T-helper 22 cell (primary cell): ENCODE measurements around the gene FBXO11.

ENCODE experiments used
- DNase-seq: peaks from one replicate; pipeline ENCODE4 v3.0.0-alpha.2; 2020; ENCODE audit warnings: low read depth

FBXO11 gene

GRCh38 chr2:47783486-47784351 is 122.6 kb downstream of the FBXO11 start:
- peak; percentile 75 for DNase-seq

- peak; percentile 80 for DNase-seq
Measured at GRCh38 chr2:47782671-47783485, 123.4 kb downstream of the FBXO11 start, which contains the start of gene MSH6. Gene MSH6 (plus strand): TSS chr2:47783145. CDS start chr2:47783234, 89 bp downstream.

- no peak for DNase-seq
Measured at GRCh38 chr2:47782381-47782670, 124.0 kb downstream of the FBXO11 start.

GRCh38 chr2:47779426-47779790 is 126.9 kb downstream of the FBXO11 start:
- DNase-seq: no peak

- DNase-seq: no peak
Measured at GRCh38 chr2:47778698-47779425, 127.4 kb downstream of the FBXO11 start.

- DNase-seq: no peak
Measured at GRCh38 chr2:47777277-47777937, 128.9 kb downstream of the FBXO11 start.

- no peak for DNase-seq
Measured at GRCh38 chr2:47774567-47774966, 131.7 kb downstream of the FBXO11 start.

GRCh38 chr2:47772343-47772742 is 134.0 kb downstream of the FBXO11 start:
- DNase-seq: no peak

- no peak for DNase-seq
Measured at GRCh38 chr2:47771211-47771610, 135.1 kb downstream of the FBXO11 start.

- DNase-seq: no peak
Measured at GRCh38 chr2:47769318-47769717, 137.0 kb downstream of the FBXO11 start.

- peak; percentile 24 for DNase-seq
Measured at GRCh38 chr2:47767880-47768609, 138.3 kb downstream of the FBXO11 start.

- no peak for DNase-seq
Measured at GRCh38 chr2:47767497-47767844, 138.8 kb downstream of the FBXO11 start.

GRCh38 chr2:47751856-47752414 is 154.4 kb downstream of the FBXO11 start:
- DNase-seq: no peak

- DNase-seq: no peak
Measured at GRCh38 chr2:47747878-47748277, 158.4 kb downstream of the FBXO11 start.

- DNase-seq: no peak
Measured at GRCh38 chr2:47744074-47744473, 162.2 kb downstream of the FBXO11 start.

- no peak for DNase-seq
Measured at GRCh38 chr2:47741637-47742036, 164.7 kb downstream of the FBXO11 start.

- DNase-seq: no peak
Measured at GRCh38 chr2:47741101-47741500, 165.2 kb downstream of the FBXO11 start.
